ENCODE data around the gene CGNL1.

CGNL1 gene

DNA sequence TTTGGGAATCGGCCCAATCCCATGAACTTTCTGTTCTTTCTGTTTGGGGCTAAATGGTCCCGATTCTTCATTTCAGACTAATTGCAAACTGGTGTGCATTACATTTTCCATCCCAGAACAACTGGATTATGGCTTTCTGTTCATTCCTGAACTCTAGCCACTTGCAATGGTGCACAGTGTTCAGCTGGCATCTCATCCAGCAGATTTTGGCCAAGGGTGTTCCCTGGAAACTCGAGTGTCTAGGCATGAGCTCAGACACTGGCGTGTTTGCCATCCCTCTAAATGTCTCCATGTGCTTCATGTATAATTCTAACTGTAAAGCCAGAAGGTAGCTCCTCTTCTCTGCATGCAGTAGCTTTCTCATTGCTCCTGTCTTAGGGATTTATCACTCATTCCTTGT lies 118.3 kb downstream of the CGNL1 start:
- in situ Hi-C loops (cut with MboI; ENCODE audit: low sequenced_read_pairs): no loop called here

DNA sequence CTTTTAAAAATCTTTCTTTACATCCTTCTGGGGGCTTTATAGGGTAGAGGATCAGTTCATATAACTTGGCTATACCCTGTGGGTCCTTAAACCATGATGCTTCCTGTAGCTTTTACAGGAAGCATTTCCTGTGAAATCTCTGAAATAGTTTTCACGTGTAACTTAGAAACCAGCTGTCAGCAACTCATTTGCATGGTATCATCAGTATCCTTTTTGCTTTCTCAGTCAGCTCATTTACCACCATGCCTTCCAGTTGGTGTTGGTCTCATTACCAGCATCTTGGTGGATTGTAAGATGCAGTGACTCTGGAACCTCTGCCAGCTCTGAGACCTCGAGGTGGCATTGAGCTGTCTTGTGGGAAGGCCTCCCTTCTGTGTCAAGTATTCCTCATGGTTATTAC lies 118.7 kb downstream of the CGNL1 start:
- in situ Hi-C loops (cut with MboI; ENCODE audit: low sequenced_read_pairs): no loop called here

DNA sequence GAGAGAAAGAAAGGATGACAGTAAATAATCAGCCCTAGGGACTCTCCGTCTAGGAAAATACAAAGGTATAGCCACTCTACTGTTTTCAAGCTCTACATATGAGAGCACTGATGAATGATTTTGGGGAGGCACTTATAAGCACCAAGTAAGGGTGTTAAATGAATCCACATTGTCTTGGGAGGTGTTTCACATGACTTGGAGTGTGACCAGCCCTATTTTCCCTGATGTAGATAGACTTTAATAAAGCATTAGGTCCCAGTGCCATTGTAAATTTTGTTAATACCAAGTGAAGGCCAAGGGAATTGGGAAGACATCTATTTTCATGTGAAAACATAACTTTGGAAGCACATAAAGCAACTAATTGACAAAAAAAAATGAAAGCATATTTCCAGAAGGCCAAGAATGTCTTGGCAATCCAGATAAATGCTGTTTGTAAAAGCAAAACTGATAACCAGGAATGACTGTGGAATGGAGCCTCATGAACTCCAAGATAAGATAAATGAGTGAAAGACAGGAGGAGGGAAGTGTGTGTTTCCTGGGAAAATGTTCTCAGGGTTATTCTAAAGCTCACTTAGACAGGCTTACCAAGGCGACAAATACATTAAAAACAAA lies 119.4 kb downstream of the CGNL1 start:
- in situ Hi-C loops (cut with MboI; ENCODE audit: low sequenced_read_pairs): no loop called here

DNA sequence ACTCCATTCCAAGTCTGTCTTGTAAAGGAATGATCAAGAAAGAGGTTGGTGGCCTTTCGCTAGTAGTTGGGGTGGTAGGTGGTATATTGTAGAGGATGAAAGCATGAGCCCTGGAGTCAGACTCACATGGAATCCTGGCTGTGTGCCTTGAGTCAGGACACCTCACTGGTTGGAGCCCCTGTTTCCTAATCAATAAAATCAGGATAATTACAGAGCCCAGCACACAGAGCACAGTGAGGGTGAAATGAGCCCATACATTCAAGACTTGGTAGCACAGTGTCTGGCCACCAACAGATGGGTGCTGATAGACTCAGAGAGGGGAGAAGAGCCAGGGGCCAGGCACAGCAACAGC lies 120.3 kb downstream of the CGNL1 start:
- in situ Hi-C loops (cut with MboI; ENCODE audit: low sequenced_read_pairs): no loop called here

DNA sequence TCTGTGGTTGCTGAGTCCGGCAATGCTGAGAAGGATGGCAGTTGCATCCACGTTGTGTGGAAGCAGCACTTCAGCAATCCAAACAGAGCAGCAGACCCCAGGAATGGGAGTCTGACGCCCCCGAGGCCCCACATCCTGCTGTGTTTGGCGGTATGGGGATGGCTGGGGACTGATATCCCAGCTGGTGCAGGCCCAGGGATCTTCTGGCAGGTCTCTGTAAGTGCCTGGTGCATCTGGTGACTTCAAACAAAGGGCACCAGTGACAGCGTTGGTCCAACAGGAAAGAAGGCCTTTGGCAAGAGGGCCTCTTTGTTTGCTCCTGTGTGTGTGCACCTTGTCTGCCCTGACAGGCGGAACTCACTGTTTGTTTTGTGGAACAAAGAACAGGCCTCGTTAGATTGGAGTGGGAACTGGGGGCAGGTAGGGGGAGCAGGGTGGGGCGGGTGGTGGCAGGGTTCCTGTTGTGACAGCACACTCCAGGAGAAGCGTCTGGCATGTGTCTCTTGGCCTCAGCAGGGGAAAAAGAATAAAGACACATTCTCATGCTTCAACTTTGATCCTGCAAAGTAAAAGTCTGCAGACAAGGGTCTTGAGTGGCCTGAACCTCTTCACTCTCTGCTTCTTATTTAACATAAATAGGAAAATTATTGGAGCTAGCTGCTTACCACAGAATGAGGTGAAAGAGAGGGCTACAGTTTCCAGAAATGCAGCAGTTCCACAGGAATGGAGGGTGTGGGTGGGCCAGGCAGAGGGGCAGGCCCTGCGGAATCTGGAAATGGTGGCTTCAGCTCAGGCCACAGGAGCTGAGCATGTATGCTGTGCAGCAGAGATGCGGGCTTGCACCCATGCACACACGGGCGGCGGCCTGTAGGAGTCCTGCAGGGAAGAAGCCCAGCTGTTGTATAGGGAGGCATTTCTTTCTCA lies 120.9 kb downstream of the CGNL1 start:
- in situ Hi-C loops (cut with MboI; ENCODE audit: low sequenced_read_pairs): no loop called here

DNA sequence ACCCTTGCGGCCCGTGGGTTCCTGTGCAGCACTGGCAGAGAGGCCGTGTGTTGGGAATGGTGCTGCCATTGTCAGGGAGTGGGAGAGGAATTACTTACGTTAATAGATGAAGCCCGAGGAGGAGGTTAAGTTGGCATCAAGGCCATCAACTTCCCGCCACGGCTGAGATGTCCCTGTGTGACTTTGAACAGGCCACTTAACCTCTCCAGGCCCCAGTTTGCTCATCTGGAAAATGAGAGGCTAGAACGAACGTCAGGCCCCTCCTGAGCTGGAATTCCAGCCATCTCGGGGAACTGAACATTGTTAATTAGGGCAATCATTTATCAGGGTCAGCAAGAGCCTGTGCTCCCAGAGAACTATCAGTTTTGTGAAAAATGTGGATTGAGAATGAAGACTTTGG lies 124.0 kb downstream of the CGNL1 start:
- in situ Hi-C loops (cut with MboI; ENCODE audit: low sequenced_read_pairs): no loop called here

DNA sequence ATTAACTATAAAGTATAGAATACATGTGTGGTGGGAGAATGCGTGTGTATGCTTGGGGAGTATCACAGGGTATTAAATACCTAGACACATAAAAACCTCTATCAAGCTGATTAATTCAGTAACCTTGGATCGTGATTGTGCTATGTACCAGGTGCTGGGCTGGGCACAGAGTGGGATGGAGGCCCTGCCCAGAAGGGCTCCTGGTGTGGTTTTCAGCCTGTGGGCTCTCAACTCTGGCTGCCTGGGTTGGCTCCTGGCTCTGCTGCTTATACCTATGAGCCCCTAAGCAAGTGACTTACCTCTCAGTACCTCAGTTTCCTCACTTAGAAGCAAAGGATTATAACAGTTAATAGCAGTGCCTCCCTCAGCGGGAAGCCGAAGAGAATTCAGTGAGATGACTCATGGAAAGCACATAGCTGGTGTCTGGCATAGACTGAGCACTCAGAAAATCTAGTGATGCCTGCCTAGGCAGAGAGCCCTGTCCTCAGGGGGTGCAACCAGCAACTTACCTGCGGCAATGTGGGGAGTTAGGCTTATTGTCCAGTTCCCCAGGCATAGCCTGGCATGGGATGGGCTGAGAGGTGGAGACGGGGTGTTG lies 124.8 kb downstream of the CGNL1 start:
- in situ Hi-C loops (cut with MboI; ENCODE audit: low sequenced_read_pairs): no loop called here

DNA sequence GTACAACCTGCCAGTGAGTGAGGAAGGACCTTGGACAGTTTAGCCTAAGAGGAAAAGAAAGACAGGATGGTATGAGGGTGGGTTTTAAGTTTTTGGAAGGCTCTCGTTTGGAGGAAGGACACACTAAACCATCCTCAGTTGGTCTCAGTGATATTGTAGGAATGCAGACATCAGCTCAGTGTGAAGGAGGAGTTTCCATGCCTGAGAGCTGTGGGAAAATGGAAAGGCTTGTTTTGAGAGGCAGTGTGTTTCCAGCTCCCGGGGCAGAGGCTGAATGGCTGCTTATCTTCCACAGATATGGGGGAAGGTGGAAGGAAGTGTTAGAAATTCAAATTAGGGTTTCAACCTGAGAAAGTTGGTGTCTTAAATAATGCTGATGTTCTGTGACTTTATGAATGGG lies 125.8 kb downstream of the CGNL1 start:
- in situ Hi-C loops (cut with MboI; ENCODE audit: low sequenced_read_pairs): no loop called here

DNA sequence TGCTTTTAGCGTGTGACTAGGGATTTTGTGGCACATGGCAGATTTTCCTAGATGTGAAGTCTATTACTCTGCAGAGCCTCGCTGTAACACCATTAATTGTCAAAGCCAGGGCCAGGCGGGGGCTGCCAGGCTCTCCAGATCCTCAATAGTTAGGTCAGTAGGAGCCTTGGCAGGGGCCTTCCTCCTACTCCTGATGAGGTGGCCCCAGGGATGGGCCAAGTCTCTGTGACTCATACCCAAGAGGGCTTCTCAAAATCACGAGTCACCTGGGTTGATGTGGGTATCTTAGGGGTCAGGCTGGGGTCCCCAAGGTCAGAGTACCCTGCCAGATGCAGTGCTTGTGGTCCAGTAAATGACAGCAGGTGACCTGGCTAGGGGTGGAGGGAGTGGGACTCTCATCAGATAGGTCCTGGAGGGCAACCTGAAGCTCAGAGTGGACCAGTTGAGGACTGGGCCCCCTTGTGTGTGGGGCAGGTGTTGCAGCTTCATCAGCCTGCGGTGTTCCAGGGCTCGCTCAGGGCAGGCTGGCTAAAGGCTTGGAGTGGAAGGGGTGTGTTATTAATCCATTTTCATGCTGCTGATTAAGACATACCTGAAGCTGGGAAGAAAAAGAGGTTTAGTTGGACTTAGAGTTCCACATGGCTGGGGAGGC lies 126.9 kb downstream of the CGNL1 start:
- in situ Hi-C loops (cut with MboI; ENCODE audit: low sequenced_read_pairs): no loop called here

DNA sequence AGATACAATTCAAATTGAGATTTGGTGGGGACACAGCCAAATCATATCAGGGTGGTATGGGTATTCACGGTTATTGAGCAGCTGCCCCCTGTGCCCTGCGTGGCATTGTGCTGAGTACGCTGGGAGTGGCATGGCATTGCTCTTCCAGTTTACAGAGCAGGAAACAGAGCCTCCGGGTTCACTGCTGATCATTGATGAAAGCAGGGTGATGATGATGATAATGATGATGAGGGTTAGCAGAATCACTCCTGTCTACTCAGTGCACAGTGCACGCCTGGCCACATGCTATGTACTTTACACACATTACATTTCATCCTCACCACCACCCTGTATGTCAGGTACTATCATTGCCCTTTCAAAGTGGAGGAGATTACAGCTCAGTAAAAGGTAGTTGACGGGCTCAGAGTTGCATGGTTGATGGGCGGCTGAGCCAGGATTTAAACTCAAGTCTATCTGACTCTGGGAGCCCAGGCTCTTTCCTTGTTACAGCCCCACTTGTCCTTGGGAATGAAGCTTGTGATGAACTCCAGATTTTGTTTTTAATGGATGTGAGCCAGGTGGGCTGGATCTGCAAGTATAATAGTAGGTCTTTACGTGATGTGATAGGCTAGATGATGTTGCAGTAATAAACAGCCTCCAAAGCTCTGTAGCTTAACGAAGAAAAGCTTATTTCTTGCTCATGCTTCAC lies 127.8 kb downstream of the CGNL1 start:
- in situ Hi-C loops (cut with MboI; ENCODE audit: low sequenced_read_pairs): no loop called here

DNA sequence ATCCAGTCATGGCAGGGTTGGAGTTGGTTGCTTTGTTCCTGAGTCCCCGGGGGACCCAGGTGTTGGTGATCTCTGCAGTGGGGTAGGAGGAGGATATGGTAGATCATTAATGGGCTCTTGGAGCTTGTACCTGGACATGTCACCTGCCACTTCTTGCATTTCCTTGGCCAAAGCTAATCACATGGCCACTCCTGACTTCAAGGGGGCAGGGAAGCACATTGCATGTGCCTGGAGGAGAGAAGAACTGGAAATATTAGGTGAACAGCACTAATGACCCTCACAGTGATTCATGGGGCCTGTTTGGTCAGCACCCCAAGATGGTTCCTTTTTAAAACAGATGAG lies 128.3 kb downstream of the CGNL1 start:
- in situ Hi-C loops (cut with MboI; ENCODE audit: low sequenced_read_pairs): no loop called here

DNA sequence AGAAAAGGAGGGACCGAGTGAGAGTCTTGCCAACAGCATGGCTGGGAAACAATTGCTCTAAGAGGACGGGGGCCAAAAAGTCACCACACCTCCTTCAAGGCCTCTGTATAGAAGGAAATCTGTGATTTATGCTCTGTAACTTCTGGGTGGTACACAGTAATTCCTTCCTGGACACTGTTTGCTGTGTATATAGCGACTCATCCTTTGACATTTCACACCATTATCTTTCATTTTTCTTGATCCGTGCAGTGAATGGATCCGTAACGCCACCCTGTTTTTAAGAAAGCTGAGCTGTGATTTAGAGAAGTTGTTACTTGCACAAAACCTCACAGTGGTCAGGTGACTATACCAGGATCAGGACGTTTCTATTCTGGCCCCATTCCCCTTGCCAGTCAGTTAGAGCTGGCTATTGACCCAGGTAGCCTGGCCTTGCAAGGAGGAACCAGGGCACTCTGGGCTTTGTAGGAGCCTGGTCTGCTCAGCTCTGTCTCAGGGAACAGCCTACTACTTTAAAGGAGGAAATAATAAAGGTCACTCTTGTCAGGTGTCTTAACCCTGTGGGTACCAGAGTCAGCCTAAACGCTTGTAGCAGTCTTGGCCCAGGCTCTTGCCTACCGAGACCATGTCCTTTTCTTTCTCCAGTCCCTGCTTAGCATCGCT lies 128.9 kb downstream of the CGNL1 start:
- in situ Hi-C loops (cut with MboI; ENCODE audit: low sequenced_read_pairs): no loop called here

DNA sequence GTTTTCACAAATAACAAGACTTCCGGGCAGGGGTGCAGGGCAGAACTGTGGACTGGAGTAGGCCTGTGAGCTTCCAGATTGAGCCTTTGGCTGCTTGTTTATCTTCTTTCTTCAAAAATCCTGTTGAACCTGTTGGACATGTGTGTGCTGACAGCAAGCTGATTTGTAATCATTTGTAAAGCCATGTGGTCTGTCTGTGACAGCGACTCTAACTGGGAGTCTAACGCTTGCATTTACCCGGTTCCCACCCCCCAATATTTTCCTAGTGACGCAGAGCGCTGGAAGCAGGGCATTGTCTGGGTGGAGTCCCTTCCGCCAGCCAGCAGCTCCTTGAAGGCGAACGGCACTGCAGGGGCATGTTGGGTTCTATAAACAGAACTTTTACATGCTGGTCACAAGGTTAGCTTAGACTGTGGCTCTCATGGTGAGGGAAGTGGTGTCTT lies 129.7 kb downstream of the CGNL1 start:
- in situ Hi-C loops (cut with MboI; ENCODE audit: low sequenced_read_pairs): no loop called here

DNA sequence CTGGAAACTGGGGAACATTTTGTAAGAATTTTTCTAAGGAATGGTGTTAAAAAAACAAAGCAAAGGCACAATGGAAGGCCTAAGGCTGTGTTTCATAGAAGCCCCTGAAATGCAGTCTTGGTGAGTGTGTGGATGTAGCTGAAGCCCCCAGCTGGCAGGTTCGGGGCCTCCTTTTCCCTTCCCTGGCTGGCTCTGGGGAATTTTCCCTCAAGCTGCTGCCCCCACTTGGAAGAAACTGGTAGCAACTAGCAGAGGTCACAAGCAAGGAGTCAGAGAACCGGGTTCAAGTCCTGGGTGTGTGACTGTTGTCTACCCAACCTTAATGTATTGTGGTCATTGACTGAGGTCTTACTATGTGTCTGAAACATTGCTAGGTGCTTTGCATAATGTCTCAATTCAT lies 130.1 kb downstream of the CGNL1 start:
- in situ Hi-C loops (cut with MboI; ENCODE audit: low sequenced_read_pairs): no loop called here

DNA sequence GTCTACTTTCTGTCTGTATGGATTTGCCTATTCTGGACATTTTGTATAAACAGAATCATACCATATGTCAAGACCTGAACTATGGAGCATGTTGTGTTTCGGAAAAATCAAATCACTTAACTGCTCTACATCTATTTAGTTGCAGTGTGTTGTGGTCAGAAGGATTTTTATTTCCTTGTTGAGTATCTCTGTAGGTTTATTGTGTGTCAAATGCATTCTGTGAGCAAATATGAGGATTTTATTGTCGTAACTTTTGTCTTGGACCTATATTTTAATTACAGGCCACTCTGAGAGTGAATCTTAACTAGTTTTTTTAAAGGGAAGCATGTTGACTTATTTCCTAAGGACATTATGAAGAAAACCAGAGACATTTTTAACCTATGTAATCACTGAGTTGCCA lies 130.8 kb downstream of the CGNL1 start:
- in situ Hi-C loops (cut with MboI; ENCODE audit: low sequenced_read_pairs): no loop called here

DNA sequence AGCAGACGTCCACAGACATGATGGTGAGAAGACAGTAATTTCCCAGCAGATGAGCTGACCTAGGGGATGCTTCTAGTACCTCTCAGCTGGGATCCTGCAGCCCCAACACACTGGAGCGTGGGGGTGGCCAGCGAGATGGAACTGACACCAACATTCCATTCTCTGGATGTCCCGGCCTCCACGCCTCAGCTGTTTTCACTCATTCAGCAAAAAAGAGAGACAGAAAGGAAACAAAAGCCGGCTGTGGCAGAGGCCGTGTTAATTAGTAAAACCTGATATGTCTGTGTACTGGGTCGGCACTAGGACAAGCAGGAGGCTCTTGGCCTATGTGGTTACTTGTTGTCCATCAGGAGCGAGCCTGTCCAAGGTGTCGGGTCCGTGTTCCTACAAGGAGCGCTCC lies 132.8 kb downstream of the CGNL1 start:
- in situ Hi-C loops (cut with MboI; ENCODE audit: low sequenced_read_pairs): no loop called here

DNA sequence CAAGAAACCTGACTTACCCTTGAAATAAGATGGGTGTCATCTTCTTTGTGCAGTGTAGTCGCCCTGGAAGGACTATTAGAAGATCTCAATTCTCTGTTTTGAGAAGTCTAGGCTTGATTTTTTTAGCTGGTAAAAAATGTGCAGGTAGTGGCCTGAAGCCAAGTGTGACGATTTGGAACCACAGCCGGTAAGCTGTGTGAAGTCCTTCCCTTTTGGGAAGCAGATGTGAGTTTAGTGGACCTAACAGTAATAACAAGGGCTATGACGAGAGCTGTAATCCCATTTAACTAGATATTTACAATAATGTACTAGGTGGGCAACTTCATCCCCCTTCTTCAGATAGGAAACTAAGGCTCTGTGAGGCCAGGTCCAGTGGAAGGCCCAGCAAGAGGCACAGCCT lies 133.7 kb downstream of the CGNL1 start:
- in situ Hi-C loops (cut with MboI; ENCODE audit: low sequenced_read_pairs): no loop called here

DNA sequence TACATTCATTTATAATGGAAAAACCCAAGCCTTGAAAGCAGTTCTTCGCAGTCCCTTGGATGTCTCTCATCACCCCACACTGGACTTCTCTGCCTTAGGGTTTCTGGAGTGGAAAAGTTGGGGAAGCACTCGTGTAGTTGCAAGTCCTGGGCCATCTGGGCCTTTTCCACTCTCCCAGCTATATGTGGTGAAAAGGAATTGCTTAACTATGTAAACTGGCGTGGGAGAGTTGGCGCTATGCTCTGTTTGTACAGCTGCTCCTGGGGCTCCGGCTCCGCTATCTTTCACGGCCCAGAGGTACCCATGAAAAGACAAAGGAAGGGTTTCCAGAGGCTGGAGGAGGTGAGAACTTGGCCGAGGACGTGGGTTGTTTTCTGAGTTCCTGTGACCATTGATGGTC lies 134.3 kb downstream of the CGNL1 start:
- in situ Hi-C loops (cut with MboI; ENCODE audit: low sequenced_read_pairs): no loop called here

DNA sequence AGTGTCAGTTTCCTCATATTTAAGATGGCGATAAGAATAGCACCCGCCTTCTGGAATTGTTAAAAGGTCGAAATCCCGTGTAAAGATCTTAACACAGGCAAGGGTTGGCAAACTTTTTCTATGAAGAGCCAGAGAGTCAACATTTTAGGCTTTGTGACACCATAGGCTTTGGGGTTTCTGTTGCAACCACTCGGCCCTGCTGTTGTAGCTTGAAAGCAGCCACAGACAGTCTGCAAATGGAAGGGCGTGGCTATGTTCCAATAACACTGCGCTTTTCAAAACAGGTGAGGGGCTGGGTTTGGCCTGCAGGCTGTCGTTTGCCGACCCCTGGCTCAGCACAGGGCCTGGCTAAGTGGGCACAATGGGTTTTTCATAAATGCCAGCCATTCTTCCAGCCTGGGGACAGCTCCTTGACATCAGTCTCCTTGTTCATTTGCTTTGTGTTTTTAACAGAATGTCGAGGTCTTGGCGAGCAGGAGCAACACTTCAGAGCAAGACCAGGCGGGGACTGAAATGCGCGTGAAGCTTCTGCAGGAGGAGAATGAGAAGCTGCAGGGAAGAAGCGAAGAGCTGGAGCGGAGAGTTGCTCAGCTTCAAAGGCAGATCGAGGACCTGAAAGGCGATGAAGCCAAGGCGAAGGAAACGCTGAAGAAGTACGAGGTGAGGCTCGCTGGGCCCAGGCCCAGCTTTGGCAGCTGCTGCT lies 140.2 kb downstream of the CGNL1 start:
- in situ Hi-C loops (cut with MboI; ENCODE audit: low sequenced_read_pairs): no loop called here

DNA sequence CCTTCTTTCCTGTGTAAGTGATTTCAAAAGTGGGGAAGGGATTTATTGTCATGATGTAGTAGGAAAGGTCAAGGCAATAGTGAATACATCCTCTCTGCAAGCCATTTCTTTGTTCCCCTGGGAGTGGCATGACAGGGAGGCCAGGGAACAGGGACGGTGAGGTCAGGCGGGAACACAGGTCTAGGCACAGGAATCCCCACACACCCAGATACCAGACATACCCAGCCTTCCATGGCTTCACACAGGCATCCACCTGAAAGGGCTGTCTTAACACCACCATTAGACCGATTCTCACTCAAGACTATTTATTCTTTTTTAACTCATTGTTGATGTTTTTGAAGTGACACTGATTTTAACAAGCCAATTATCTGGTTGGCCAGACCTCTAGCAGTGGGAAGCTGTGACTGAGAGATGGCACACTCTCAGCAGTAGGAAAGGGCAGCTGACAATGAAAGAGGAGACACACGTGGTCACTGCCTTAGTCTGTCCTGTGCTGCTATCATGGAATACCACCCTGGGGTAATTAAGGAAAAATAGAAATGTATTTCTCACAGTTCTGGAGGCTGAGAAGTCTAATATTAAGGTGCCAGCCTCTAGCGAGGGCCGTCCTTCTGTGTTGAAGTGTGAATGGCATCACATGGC lies 140.8 kb downstream of the CGNL1 start:
- in situ Hi-C loops (cut with MboI; ENCODE audit: low sequenced_read_pairs): no loop called here
